Activated CD8-positive, alpha-beta T cell treated with anti-CD3 and anti-CD28 coated beads for 36 hours (primary cell): Measurements from ENCODE around the gene GFPT1. TPM values are rescaled to one million over a fixed set of nuclear protein-coding genes. Genes with fewer than 3 reads are reported as not detected.

Experiments used
- ATAC-seq: fragments of 200-7000 bp; cut with Tn5 transposase; one replicate; pipeline ENCODE4 v1.10.0; 2021; ENCODE audit warnings: mild to moderate bottlenecking, moderate library complexity
- CTCF ChIA-PET: fragments of 350-600 bp; sonication (Branson Sonifier 250); formaldehyde crosslinking; loops from one replicate; lab custom pipeline; 2021; ENCODE audit warnings: antibody characterized with exemption; lab: Charles Lee
- POLR2A ChIA-PET: fragments of 350-600 bp; sonication (Branson Sonifier 250); formaldehyde crosslinking; loops from one replicate; lab custom pipeline; 2021; ENCODE audit warnings: antibody characterized with exemption; lab: Charles Lee
- DNase-seq: peaks from one replicate; pipeline ENCODE4 v3.0.0-alpha.2; 2020
- H3K27ac Mint-ChIP-seq: one replicate; pipeline ENCODE4 v1.8.0; 2021; ENCODE audit warnings: mild to moderate bottlenecking, mixed read lengths
- H3K27me3 Mint-ChIP-seq: one replicate; pipeline ENCODE4 v1.8.0; 2021; ENCODE audit warnings: mixed read lengths
- H3K36me3 Mint-ChIP-seq: one replicate; pipeline ENCODE4 v1.8.0; 2021; ENCODE audit warnings: low read depth, mixed read lengths
- H3K4me1 Mint-ChIP-seq: one replicate; pipeline ENCODE4 v1.8.0; 2021; ENCODE audit warnings: low read depth, mixed read lengths
- H3K4me3 Mint-ChIP-seq: one replicate; pipeline ENCODE4 v1.8.0; 2021; ENCODE audit warnings: mild to moderate bottlenecking, moderate library complexity, mixed read lengths
- H3K9me3 Mint-ChIP-seq: one replicate; pipeline ENCODE4 v1.8.0; 2021; ENCODE audit warnings: mixed read lengths
- intact Hi-C: fragments of 100-400 bp; cut with micrococcal nuclease; formaldehyde crosslinking; loops from one replicate; pipeline ENCODE4 v1.10.0; 2022
- total RNA-seq, 2 experiments: library from RNA; stranded (reverse); gene quantifications; one replicate each; pipeline ENCODE4 v1.2.3, GENCODE V29; 2021
- TF ChIP-seq, protein P1 (sequence below): fragments of 200-600 bp; IDR thresholded peaks from one replicate; pipeline ENCODE4 v1.8.0; 2022; ENCODE audit warnings: antibody characterized with exemption, mild to moderate bottlenecking

GFPT1 gene
- total RNA-seq, 2 experiments from 2014 or later = 37.8 to 38.0 TPM

GRCh38 chr2:69345434-69345833 is 41.6 kb downstream of the GFPT1 start:
- peak; percentile 52 for DNase-seq

DNA sequence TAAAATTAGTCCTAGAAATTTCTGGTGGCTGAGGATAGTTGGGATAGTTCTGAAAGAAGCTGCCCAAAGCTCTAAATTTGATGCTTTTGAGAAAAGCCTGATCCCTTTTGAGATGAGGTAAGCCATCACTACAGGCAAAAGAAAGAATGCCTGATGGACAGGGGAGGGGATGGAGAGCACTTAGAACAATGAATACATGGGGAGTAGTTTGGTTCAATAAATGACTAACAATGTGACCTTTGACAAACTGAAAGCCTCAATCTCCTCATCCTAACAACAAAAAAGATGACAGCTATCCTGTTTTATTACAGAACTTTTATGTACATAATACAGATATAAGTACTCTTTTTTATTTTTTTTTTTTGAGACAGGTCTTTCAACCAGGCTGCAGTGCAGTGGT is 42.7 kb downstream of the GFPT1 start:
- H3K4me1 Mint-ChIP-seq = peaks cover 20% of the 10 kb centered on the region
- H3K36me3 Mint-ChIP-seq = peaks cover 54% of the 10 kb centered on the region
- ChIA-PET CTCF (interaction anchor here (1.9 kb wide), 1 partner anchor 38 kb away, joined by 5 read pairs; no protein-coding TSS in a partner anchor), POLR2A (no interaction called here)
- DNase-seq (no peak), ATAC-seq (peak; percentile 57)
- H3K27me3 Mint-ChIP-seq = no peaks in the 10 kb centered on the region
- H3K9me3 Mint-ChIP-seq = no peaks in the 10 kb centered on the region
- peak overlapping the region; percentile 70 for H3K27ac Mint-ChIP-seq
- no peak overlapping the region for H3K4me3 Mint-ChIP-seq
- TF ChIP-seq, protein P1, sequence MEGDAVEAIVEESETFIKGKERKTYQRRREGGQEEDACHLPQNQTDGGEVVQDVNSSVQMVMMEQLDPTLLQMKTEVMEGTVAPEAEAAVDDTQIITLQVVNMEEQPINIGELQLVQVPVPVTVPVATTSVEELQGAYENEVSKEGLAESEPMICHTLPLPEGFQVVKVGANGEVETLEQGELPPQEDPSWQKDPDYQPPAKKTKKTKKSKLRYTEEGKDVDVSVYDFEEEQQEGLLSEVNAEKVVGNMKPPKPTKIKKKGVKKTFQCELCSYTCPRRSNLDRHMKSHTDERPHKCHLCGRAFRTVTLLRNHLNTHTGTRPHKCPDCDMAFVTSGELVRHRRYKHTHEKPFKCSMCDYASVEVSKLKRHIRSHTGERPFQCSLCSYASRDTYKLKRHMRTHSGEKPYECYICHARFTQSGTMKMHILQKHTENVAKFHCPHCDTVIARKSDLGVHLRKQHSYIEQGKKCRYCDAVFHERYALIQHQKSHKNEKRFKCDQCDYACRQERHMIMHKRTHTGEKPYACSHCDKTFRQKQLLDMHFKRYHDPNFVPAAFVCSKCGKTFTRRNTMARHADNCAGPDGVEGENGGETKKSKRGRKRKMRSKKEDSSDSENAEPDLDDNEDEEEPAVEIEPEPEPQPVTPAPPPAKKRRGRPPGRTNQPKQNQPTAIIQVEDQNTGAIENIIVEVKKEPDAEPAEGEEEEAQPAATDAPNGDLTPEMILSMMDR = no peak
- intact Hi-C loops = no loop called here

More at GRCh38 chr2:69345434-69345833, 41.6 kb downstream of the GFPT1 start:
- H3K27ac Mint-ChIP-seq = peak overlapping the region; percentile 70
- H3K9me3 Mint-ChIP-seq = no peaks in the 10 kb centered on the region
- peak; percentile 87 for ATAC-seq
- no peak overlapping the region for H3K4me3 Mint-ChIP-seq
- ChIA-PET POLR2A (no interaction called here), CTCF (interaction anchor here (1.9 kb wide), 1 partner anchor 39 kb away, joined by 5 read pairs; no protein-coding TSS in a partner anchor)
- no peaks in the 10 kb centered on the region for H3K27me3 Mint-ChIP-seq
- intact Hi-C loops = no loop called here
- peaks cover 20% of the 10 kb centered on the region for H3K4me1 Mint-ChIP-seq
- TF ChIP-seq, protein P1 = no peak
- H3K36me3 Mint-ChIP-seq = peaks cover 54% of the 10 kb centered on the region

DNA sequence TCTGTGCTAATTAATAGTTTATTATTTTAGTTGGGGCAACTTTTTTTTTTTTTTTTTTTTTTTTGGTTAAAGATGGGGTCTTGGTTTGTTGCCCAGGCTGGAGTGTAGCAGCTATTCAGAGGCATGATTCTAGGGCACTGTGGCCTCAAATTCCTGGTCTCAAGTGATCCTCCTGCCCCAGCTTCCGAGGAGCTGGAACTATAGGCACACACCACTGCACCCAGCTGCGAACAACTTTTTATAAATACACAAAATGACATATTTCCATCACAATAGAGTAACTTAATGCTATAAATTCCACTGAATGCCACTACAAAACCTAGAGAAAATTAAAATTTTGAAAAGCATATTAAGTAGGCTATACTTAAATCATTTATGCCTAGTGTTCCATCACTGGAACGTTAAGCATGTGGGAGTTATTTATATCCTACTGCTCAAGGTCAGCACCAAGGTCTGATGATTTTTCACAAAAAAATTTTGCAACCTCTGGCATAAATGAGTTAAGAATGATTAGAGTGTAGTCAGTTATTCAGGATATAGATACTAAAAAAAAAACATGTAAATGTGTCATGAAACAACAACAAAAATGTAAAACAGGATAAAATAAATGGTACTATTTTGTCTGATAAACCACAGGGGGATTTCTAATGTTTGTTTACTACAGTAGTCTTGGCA is 46.8 kb downstream of the GFPT1 start:
- H3K27me3 Mint-ChIP-seq = no peaks in the 10 kb centered on the region
- H3K4me1 Mint-ChIP-seq = peaks cover 14% of the 10 kb centered on the region
- ATAC-seq (no peak), DNase-seq (no peak)
- ChIA-PET CTCF (interaction anchor here (0.7 to 1.0 kb wide), 2 partner anchors 17 to 35 kb away, joined by 3 to 4 read pairs; no protein-coding TSS in a partner anchor), POLR2A (no interaction called here)
- no peak overlapping the region for H3K4me3 Mint-ChIP-seq
- TF ChIP-seq, protein P1 = no peak
- intact Hi-C loops = no loop called here
- no peak overlapping the region for H3K27ac Mint-ChIP-seq
- no peaks in the 10 kb centered on the region for H3K9me3 Mint-ChIP-seq
- peaks cover 62% of the 10 kb centered on the region for H3K36me3 Mint-ChIP-seq

DNA sequence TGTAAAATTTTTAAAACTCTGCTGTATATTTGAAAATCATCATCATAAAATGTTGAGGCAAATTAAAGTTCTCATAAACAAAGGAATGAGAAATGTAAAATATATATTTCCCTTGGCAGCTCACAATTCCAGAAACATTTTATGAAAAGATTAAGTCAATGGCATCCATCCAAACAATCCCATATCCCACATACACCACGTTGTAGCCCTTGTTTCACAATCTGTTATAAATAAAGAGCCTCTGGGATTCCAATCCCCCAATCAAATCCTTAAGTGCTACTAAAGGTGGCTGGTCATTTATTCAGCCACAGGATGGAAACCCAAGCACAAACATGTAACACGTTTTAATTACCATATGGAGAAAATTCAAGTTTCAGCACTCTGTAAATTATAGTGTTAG is 51.7 kb downstream of the GFPT1 start:
- Mint-ChIP-seq H3K9me3 (no peaks in the 10 kb centered on the region), H3K36me3 (peaks cover 43% of the 10 kb centered on the region), H3K4me3 (no peak overlapping the region), H3K27ac (no peak overlapping the region), H3K27me3 (no peaks in the 10 kb centered on the region), H3K4me1 (no peaks in the 10 kb centered on the region)
- TF ChIP-seq, protein P1 = no peak
- no peak for ATAC-seq
- ChIA-PET CTCF (no interaction called here), POLR2A (no interaction called here)
- DNase-seq = no peak
- intact Hi-C loops = no loop called here

DNA sequence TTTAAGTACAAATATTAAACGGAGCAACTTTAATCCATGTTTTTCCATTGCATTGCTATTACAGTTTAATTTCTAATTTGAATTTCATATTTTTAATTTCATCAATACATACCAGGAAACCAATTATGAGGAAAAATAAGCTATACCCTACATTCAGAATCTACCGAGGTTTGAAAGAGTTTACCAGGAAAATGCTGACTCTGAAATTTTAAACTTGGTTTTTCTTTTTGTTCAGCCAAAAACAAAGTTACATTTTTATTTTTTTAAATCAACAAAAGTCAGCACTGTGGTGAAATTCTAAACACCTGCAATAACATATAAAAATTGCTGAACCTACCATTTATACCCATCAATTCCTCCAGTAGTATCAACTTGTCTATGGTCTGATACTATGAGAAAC is 53.7 kb downstream of the GFPT1 start:
- POLR2A ChIA-PET = no interaction called here
- no peaks in the 10 kb centered on the region for H3K9me3 Mint-ChIP-seq
- H3K4me3 Mint-ChIP-seq = no peak overlapping the region
- H3K27ac Mint-ChIP-seq = no peak overlapping the region
- no peak for DNase-seq
- no peaks in the 10 kb centered on the region for H3K27me3 Mint-ChIP-seq
- no peaks in the 10 kb centered on the region for H3K4me1 Mint-ChIP-seq
- TF ChIP-seq, protein P1 = no peak
- H3K36me3 Mint-ChIP-seq = peaks cover 42% of the 10 kb centered on the region
- intact Hi-C loops = no loop called here
- CTCF ChIA-PET = no interaction called here
- no peak for ATAC-seq
